ENCODE data around the gene SEPTIN11. TPM values are rescaled to one million over a fixed set of nuclear protein-coding genes. Genes with fewer than 3 reads are reported as not detected.
"Not testable (repeated sequence)": the region's sequence is repeated elsewhere in the genome, so short reads cannot be mapped to it uniquely, and the experiment has no call there.

The SEPTIN11 gene
- total RNA-seq, 2 donors from 2014 or later, result 41.9 to 48.3 TPM

- WGBS, 2 donors, result 19 to 31% methylated on average over 5 of the region's 5 CpGs
- peak overlapping the region; percentile 44 to 67 (median 62) for H3K27ac ChIP-seq
- H3K4me1 ChIP-seq, result peaks cover 42% of the 10 kb centered on the region
- TF ChIP-seq POLR2A (IDR thresholded peaks at IDR 0.05) (no peak), CTCF (IDR thresholded peaks at IDR 0.05) (no peak)
- no peak overlapping the region for H3K4me3 ChIP-seq
- H3K27me3 ChIP-seq, result no peaks in the 10 kb centered on the region
- ATAC-seq, result peak; percentile 84
- no peaks in the 10 kb centered on the region for H3K36me3 ChIP-seq (replicated peaks in 1 of 2; ENCODE audit: insufficient read depth in 1 of 2, low read depth in 2 of 2)
- no peak for DNase-seq
- H3K9me3 ChIP-seq, result no peaks in the 10 kb centered on the region
- intact Hi-C loops (cut with DNase I), result no loop called here
Measured at GRCh38 chr4:76962406-76963130, 13.0 kb downstream of the SEPTIN11 start.

- ATAC-seq, result no peak
- WGBS, 2 donors, result 40 to 43% methylated on average over 4 of the region's 4 CpGs
Measured at GRCh38 chr4:76963131-76963750, 13.7 kb downstream of the SEPTIN11 start.

GRCh38 chr4:76963927-76964326 lies 14.4 kb downstream of the SEPTIN11 start:
- intact Hi-C loops (cut with DNase I); H3K9me3 ChIP-seq; H3K27ac ChIP-seq; ATAC-seq; H3K36me3 ChIP-seq (replicated peaks in 1 of 2; ENCODE audit: insufficient read depth in 1 of 2, low read depth in 2 of 2); DNase-seq; H3K27me3 ChIP-seq; H3K4me3 ChIP-seq: not testable (repeated sequence)
- H3K4me1 ChIP-seq, result peaks cover 40% of the 10 kb centered on the region
- WGBS, 2 donors, result 100% methylated on average over 1 of the region's 1 CpG

More at GRCh38 chr4:76963131-76963750, 13.7 kb downstream of the SEPTIN11 start:
- TF ChIP-seq CTCF (IDR thresholded peaks at IDR 0.05), result no peak
- TF ChIP-seq POLR2A (IDR thresholded peaks at IDR 0.05), result no peak
- DNase-seq, result no peak
- H3K27me3 ChIP-seq, result no peaks in the 10 kb centered on the region
- no peaks in the 10 kb centered on the region for H3K9me3 ChIP-seq
- peaks cover 40% of the 10 kb centered on the region for H3K4me1 ChIP-seq
- H3K4me3 ChIP-seq, result no peak overlapping the region
- H3K36me3 ChIP-seq (replicated peaks in 1 of 2; ENCODE audit: insufficient read depth in 1 of 2, low read depth in 2 of 2), result no peaks in the 10 kb centered on the region
- intact Hi-C loops (cut with DNase I), result no loop called here
- peak overlapping the region in 3 of 4 donors; percentile 44 to 63 (median 60) for H3K27ac ChIP-seq

- ATAC-seq, result no peak
Measured at GRCh38 chr4:76964769-76965168, 15.2 kb downstream of the SEPTIN11 start.

More at GRCh38 chr4:76964769-76965168, 15.2 kb downstream of the SEPTIN11 start:
- H3K4me3 ChIP-seq, result no peak overlapping the region
- intact Hi-C loops (cut with DNase I), result no loop called here
- no peak for DNase-seq
- H3K36me3 ChIP-seq (replicated peaks in 1 of 2; ENCODE audit: insufficient read depth in 1 of 2, low read depth in 2 of 2), result no peaks in the 10 kb centered on the region
- H3K4me1 ChIP-seq, result peaks cover 45% of the 10 kb centered on the region
- WGBS, 2 donors, result 28 to 42% methylated on average over 1 of the region's 1 CpG
- H3K27ac ChIP-seq, result no peak overlapping the region
- TF ChIP-seq POLR2A (IDR thresholded peaks at IDR 0.05), result no peak
- no peak for TF ChIP-seq CTCF (IDR thresholded peaks at IDR 0.05)
- H3K9me3 ChIP-seq, result no peaks in the 10 kb centered on the region
- no peaks in the 10 kb centered on the region for H3K27me3 ChIP-seq
